OCI-LY3 (cell line): Measurements from ENCODE around the gene SMTNL2.

Experiments
- EZH2phosphoT487 ChIP-seq: fragments of 200-600 bp; shearing (Covaris generic); IDR thresholded peaks from 2 replicates; pipeline ENCODE4 v1.6.1; 2018; ENCODE audit warnings: antibody characterized with exemption, mixed run types, low read depth
- TF ChIP-seq, protein P1 (sequence below): fragments of 200-600, 300-600 bp; sonication (generic); IDR thresholded peaks from 2 replicates; pipeline ENCODE4 v1.5.1; 2014; ENCODE audit warnings: antibody characterized with exemption, low read length, low read depth

DNA sequence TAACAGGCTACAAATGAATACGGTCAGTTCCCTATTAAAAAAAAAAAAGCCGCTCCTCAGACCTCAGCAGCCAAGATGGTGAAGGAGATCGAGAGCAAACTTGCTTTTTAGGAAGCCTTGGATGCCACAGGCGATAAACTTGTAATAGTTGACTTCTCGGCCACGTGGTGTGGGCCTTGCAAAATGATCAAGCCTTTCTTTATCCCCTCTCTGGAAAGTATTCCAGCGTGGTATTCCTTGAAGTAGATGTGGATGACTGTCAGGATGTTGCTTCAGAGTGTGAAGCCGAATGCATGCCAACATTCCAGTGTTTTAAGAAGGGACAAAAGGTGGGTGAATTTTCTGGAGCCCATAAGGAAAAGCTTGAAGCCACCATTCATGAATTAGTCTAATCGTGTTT, 12.2 kb upstream of the SMTNL2 start:
- TF ChIP-seq, protein P1, sequence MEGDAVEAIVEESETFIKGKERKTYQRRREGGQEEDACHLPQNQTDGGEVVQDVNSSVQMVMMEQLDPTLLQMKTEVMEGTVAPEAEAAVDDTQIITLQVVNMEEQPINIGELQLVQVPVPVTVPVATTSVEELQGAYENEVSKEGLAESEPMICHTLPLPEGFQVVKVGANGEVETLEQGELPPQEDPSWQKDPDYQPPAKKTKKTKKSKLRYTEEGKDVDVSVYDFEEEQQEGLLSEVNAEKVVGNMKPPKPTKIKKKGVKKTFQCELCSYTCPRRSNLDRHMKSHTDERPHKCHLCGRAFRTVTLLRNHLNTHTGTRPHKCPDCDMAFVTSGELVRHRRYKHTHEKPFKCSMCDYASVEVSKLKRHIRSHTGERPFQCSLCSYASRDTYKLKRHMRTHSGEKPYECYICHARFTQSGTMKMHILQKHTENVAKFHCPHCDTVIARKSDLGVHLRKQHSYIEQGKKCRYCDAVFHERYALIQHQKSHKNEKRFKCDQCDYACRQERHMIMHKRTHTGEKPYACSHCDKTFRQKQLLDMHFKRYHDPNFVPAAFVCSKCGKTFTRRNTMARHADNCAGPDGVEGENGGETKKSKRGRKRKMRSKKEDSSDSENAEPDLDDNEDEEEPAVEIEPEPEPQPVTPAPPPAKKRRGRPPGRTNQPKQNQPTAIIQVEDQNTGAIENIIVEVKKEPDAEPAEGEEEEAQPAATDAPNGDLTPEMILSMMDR, result no peak
- no peak for TF ChIP-seq EZH2phosphoT487
